GM21515 (cell line): Measurements from ENCODE around the gene ADCK1.
"Not testable (repeated sequence)": the region's sequence is repeated elsewhere in the genome, so short reads cannot be mapped to it uniquely, and the experiment has no call there.

Source experiments
- ATAC-seq: cut with Tn5 transposase; IDR thresholded peaks from one replicate; pipeline ENCODE4 v1.9.1; 2021; ENCODE audit not compliant: unreplicated experiment

Gene ADCK1

GRCh38 chr14:77892890-77893484 lies 93.1 kb downstream of the ADCK1 start:
- no peak for ATAC-seq

- ATAC-seq, result no peak
Observed at GRCh38 chr14:77897374-77897773, 97.5 kb downstream of the ADCK1 start.

GRCh38 chr14:77902811-77903210 lies 102.9 kb downstream of the ADCK1 start:
- no peak for ATAC-seq

GRCh38 chr14:77903221-77903620 lies 103.3 kb downstream of the ADCK1 start:
- ATAC-seq, result no peak

GRCh38 chr14:77903937-77904617 lies 104.2 kb downstream of the ADCK1 start:
- no peak for ATAC-seq

- no peak for ATAC-seq
Observed at GRCh38 chr14:77906446-77906845, 106.5 kb downstream of the ADCK1 start.

- no peak for ATAC-seq
Observed at GRCh38 chr14:77908847-77909246, 108.9 kb downstream of the ADCK1 start.

GRCh38 chr14:77909911-77910310 lies 110.0 kb downstream of the ADCK1 start:
- ATAC-seq, result no peak

- ATAC-seq, result no peak
Observed at GRCh38 chr14:77910506-77910905, 110.6 kb downstream of the ADCK1 start.

- ATAC-seq, result no peak
Observed at GRCh38 chr14:77911356-77911755, 111.4 kb downstream of the ADCK1 start.

- no peak for ATAC-seq
Observed at GRCh38 chr14:77912754-77913556, 113.0 kb downstream of the ADCK1 start.

GRCh38 chr14:77914073-77914721 lies 114.3 kb downstream of the ADCK1 start:
- ATAC-seq, result no peak

- ATAC-seq, result not testable (repeated sequence)
Observed at GRCh38 chr14:77915390-77915789, 115.5 kb downstream of the ADCK1 start.

- ATAC-seq, result no peak
Observed at GRCh38 chr14:77917491-77918201, 117.7 kb downstream of the ADCK1 start.

GRCh38 chr14:77918448-77918847 lies 118.5 kb downstream of the ADCK1 start:
- ATAC-seq, result no peak

- no peak for ATAC-seq
Observed at GRCh38 chr14:77920312-77920711, 120.4 kb downstream of the ADCK1 start.

GRCh38 chr14:77921818-77922217 lies 121.9 kb downstream of the ADCK1 start:
- ATAC-seq, result no peak

- ATAC-seq, result no peak
Observed at GRCh38 chr14:77923131-77923936, 123.4 kb downstream of the ADCK1 start.

GRCh38 chr14:77924141-77924948 lies 124.4 kb downstream of the ADCK1 start:
- ATAC-seq, result no peak
